ENCODE data around the gene SP1. TPM values are rescaled to one million over a fixed set of nuclear protein-coding genes. Genes with fewer than 3 reads are reported as not detected.
A peak's percentile ranks its signal among the peaks of the same experiment; 100 is the strongest.
"Not testable (repeated sequence)": the region's sequence is repeated elsewhere in the genome, so short reads cannot be mapped to it uniquely, and the experiment has no call there.

SP1 gene
- total RNA-seq, 1 donor from 2014 or later = 49.0 TPM

GRCh38 chr12:53441040-53441833, 61.3 kb downstream of the SP1 start, which contains the start of gene PRR13:
PRR13 (plus strand) TSS chr12:53441734; CDS start chr12:53442715, 981 bp downstream.
- Histone ChIP-seq H3K4me1 (peaks cover 0 to 10% of the 10 kb centered on the region in 2 donors), H3K36me3 (peaks cover 14 to 28% of the 10 kb centered on the region in 2 donors), H3K4me3 (peak within 1 kb of the TSS; percentile 69 to 74), H3K27me3 (no peaks in the 10 kb centered on the region), H3K9me3 (no peaks in the 10 kb centered on the region), H3K27ac (peak within 1 kb of the TSS; percentile 88 to 91)
- TF ChIP-seq, protein P1, sequence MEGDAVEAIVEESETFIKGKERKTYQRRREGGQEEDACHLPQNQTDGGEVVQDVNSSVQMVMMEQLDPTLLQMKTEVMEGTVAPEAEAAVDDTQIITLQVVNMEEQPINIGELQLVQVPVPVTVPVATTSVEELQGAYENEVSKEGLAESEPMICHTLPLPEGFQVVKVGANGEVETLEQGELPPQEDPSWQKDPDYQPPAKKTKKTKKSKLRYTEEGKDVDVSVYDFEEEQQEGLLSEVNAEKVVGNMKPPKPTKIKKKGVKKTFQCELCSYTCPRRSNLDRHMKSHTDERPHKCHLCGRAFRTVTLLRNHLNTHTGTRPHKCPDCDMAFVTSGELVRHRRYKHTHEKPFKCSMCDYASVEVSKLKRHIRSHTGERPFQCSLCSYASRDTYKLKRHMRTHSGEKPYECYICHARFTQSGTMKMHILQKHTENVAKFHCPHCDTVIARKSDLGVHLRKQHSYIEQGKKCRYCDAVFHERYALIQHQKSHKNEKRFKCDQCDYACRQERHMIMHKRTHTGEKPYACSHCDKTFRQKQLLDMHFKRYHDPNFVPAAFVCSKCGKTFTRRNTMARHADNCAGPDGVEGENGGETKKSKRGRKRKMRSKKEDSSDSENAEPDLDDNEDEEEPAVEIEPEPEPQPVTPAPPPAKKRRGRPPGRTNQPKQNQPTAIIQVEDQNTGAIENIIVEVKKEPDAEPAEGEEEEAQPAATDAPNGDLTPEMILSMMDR (IDR thresholded peaks at IDR 0.05) = no peak
- intact Hi-C loops (cut with DNase I) = loop anchor here (1.0 to 2.0 kb wide), 3 partner anchors 11 to 61 kb away; partner anchors contain the start of genes PCBP2, SP1 and TARBP2
- DNase-seq (ENCODE audit: low spot score in 2 of 2) = peak; percentile 98 to 100

DNA sequence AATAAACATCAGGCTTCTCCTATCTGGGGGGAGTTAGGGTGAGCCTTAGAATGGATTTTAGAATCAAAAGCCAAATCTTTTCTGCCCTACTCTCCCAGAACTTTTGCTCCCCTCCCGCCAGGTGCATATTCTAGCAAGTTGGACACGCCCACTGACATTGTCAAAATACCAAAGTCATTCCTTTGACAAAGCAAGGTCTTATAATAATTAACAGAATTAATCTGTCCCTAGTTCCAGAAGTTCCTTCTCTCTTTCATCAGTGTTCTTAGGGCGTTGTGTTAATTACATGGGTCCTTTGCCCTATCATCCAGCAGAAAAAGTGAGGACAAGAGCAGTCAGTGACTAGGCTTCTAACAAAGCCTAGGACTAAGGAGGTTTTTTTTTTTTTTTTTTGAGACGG, 64.0 kb downstream of the SP1 start:
- Histone ChIP-seq H3K4me1 (peaks cover 0 to 10% of the 10 kb centered on the region in 2 donors), H3K9me3 (no peaks in the 10 kb centered on the region), H3K4me3 (no peak overlapping the region), H3K27me3 (no peaks in the 10 kb centered on the region), H3K36me3 (peaks cover 18 to 44% of the 10 kb centered on the region in 2 donors), H3K27ac (no peak overlapping the region)
- DNase-seq (ENCODE audit: low spot score in 2 of 2) = no peak
- TF ChIP-seq, protein P1 (IDR thresholded peaks at IDR 0.05) = no peak
- intact Hi-C loops (cut with DNase I) = no loop called here

GRCh38 chr12:53444593-53445325, 64.8 kb downstream of the SP1 start:
- H3K9me3 ChIP-seq; intact Hi-C loops (cut with DNase I); H3K4me3 ChIP-seq; H3K27ac ChIP-seq; H3K27me3 ChIP-seq; DNase-seq (ENCODE audit: low spot score in 2 of 2): not testable (repeated sequence)
- Histone ChIP-seq H3K4me1 (peaks cover 0 to 10% of the 10 kb centered on the region in 2 donors), H3K36me3 (peaks cover 18 to 44% of the 10 kb centered on the region in 2 donors)

DNA sequence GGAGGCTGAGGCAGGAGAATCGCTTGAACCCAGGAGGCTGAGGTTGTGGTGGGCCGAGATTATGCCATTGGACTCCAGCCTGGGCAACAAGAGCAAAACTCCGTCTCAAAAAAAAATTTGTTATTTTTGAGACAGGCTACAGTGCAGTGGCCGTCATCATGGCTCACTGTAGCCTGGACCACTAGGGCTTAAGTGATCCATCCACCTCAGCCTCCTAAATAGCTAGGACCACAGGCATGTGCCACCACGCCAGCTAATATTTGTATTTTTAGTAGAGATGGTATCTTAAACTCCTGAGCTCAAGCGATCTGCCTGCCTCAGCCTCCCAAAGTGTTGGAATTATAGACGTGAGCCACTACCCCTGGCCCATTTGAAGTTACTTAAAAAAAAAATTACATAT, 71.0 kb downstream of the SP1 start:
- Histone ChIP-seq H3K9me3 (no peaks in the 10 kb centered on the region), H3K36me3 (peaks cover 25 to 39% of the 10 kb centered on the region in 2 donors), H3K27ac (no peak overlapping the region), H3K4me3 (no peak overlapping the region), H3K27me3 (no peaks in the 10 kb centered on the region), H3K4me1 (peaks cover 10 to 13% of the 10 kb centered on the region in 2 donors)
- intact Hi-C loops (cut with DNase I) = no loop called here
- TF ChIP-seq, protein P1 (IDR thresholded peaks at IDR 0.05) = no peak
- DNase-seq (ENCODE audit: low spot score in 2 of 2) = peak in 1 of 2 donors; percentile 39

DNA sequence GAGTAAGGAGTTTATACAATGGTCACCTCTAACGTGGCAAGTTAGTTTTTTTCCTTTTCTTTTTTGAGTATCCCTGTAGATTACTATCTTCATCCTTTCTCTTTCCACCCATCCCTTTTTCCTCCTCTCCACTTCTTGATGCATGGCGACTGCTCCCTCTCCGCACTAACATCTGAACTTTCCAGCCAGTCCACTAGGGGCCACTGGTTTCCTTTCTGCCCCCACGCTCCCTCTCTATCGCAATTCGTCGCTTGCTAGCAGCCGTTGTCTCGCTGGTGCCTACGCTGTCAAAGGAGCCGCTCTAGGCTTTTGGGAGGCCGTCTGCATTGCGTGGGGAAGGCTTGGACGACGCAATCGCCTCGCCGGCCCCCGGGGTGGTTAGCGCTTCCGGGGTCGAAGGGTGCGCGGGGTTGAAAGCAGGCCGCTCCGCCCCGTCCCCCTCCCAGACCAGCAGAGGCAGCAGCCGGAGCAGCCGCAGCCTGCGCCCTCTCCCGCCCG, 71.7 kb downstream of the SP1 start, which contains the start of gene PCBP2:
Gene PCBP2, plus strand, starts transcription at position 442 of the 498 bp plus-strand sequence. CDS start 2,699 bp downstream, outside the sequence.
- no peaks in the 10 kb centered on the region for H3K9me3 ChIP-seq
- H3K27ac ChIP-seq = peak within 1 kb of the TSS; percentile 91 to 97
- DNase-seq (ENCODE audit: low spot score in 2 of 2) = peak; percentile 95 to 99
- H3K27me3 ChIP-seq = no peaks in the 10 kb centered on the region
- H3K4me1 ChIP-seq = peaks cover 10 to 13% of the 10 kb centered on the region in 2 donors
- peak within 1 kb of the TSS; percentile 74 to 91 for H3K4me3 ChIP-seq
- TF ChIP-seq, protein P1 (IDR thresholded peaks at IDR 0.05) = peak; percentile 87 to 95 (median 89)
- intact Hi-C loops (cut with DNase I) = loop anchor here (1.0 to 2.0 kb wide), 3 partner anchors 10 to 49 kb away; partner anchors contain the start of gene PRR13
- peaks cover 30 to 40% of the 10 kb centered on the region in 2 donors for H3K36me3 ChIP-seq
